Fibroblast of gingiva (primary cell): ENCODE data around the gene ATP13A3.

ENCODE experiments used
- DNase-seq: peaks from one replicate; pipeline ENCODE4 v3.0.0-alpha.2; 2011; ENCODE audit warnings: low read depth

Gene ATP13A3

DNA sequence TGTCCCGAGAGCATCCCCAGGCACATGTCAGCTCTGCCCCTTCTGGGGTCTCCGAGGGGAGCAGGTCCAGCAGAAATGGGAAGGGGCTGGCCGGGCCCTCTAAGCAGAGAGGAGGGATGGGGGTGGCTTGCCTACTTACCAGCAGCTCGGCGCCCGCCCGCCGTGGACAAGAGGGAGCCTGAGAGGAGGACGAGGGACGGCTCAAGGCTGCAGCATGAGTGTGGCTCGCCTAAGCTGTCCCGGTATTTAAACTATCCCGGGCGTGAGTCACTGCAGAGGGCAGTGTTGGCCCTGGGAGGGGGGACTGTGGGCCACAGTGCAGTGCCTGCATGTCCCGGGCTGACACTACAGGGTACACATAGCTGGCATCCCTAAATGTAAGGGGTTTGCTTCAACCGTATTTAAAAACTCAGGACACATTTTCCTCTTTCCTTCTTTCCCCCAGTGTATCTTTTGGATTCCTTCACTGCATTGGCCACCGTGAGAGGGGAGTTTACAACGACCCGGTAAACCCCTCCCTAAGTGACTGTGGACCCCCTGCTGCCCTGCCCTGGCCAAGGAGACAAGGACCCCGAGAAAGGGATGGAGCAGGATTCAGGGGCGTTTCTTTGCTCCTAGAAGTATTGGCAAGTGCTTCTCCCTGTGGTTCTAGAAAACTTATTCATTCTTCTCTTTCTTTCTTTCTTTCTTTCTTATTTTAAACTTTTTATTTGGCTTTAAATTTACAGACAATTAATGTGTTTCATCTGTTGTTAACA is 117.1 kb downstream of the ATP13A3 start, which contains the start of gene LRRC15:
Gene LRRC15, minus strand, starts transcription at position 222 of the 758 bp plus-strand sequence. CDS start 8,700 bp downstream, outside the sequence.
- DNase-seq, result peak; percentile 33

DNA sequence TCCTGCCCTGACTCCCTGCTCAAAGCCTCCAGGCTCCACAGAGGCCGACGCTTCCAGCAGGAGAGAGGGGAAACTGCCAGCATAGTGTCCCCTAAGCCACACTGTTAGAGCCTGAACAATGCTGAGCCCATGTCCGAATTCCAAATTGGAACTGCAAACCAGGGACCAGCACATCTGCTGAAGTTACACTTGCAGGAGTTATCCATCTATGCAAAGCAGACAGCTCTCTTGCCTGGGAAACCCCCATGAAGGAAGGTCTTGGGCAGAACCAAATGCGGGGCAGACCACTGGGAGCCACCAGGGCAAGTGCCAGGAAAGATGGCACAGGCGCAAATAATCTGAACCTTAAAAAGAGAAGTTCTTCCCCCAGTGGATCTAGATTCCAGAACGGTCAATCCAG is 117.9 kb downstream of the ATP13A3 start:
- no peak for DNase-seq

DNA sequence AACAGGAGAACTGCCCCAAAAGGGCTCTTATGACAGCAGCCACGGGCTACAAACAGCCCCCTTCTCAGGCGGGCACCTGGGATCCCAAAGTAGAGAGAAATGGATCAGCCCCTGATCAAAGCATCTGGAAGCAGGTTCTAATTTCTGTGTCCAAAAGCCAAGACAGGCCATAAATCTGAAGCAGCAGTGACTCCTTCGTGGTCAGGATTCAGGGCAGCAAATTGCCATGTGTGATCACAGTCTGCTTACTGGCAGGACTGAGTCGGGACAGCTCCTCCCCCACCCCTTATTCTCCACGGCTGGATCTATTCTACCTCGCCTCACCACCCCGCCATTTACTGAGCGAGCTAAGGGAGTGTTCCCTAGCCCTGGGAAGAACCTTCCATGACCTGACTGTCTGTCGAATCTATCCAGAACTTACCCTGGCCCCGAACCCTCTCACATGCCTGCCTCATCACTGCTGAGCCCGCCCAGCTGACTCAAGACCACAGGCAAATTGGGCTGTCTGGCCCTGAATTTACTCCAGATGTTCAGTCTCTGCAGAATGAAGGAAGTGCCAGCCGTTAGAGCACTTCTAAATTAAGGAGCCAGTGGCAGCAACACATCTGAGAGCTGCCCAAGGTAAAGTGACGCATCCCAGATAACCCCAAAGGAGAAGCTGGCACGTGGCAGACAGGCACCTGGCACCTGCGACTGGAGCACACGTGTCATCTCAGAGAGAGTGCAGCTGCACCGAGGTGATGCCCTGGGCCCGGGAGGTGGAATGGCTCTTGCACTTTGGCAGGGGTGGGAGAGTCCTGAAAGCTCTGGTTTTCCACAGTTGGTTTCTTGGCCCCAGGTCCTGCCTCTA is 118.6 kb downstream of the ATP13A3 start:
- peak; percentile 71 for DNase-seq

DNA sequence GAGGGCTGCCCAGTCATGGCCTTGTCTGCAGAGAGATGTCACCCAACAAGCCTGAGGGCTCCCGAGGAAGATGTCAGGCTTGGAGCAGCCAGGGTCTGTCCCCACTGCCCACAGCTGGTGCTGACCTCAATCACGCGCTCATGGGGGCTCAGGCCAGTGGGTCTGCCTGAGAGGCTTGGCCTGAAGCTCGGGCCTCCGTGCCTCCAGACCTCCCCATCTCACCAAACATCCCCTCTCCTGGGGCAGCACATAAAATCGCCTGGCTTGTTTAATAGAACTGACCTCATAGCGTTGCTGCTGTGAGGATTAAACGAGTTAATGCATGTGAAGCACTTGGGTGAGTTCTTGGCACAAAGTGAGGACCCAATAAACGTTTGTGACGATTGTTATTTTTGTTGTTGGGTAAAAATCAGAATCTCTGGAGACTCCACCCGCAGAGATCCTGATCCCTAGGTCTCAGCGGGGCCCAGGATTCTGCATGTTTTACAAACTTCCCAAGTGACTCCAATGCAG is 120.8 kb downstream of the ATP13A3 start:
- DNase-seq, result no peak

DNA sequence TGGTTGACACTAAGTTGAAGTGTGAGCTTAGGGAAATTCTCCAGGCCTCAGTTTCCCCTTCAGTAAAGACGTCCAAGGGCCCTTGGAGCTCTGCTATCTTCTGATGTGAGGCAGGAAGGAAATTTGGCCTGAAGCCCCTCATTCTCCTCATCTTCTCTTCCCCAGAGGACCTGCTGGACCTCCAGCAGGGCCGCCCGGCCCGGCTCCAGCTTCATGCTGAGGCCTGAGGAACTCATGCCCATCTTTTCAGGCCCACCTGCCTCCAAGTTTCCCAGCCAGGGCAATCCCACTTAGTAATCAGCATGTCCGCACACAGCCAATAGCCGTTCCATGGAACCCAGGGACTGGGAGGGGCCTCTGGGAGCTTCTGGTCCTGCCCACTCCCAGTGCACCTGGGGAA is 121.3 kb downstream of the ATP13A3 start:
- DNase-seq, result no peak

DNA sequence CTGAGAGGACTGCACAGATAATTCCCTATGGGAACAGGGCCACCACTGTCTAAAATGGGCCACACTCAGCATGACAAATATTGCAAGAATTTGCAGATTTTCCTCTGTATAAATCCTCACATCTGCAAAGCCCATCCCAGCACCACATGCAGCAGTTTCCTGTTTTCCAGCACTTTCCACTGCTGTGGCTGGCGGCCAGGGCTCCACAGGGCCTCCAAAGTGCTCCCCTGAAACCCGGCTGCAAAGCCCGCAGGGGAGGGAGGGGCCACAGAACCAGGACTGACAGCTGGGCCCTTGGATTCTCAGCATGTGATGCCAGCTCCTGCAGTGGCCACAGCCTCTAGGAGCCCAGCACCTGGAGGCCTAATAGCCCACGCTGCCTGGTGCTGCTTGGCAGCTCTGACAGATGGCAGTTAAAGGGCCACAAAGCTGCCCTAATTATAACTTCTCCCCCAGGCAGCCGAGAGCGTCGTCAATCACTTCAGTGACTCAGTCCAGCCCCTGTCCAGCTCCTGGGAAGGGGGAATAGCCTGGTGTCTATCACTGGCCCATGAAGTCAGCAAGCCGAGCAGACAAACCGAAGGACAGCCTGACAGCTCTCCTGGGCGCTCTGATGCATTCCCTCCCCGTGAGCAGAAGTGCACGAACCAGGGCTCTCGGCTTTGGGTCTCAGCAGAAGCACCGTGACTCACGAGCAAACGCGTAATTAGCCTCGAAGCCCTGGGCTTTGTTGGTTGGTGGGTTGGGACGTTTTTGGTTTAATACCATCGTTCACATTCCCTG is 122.0 kb downstream of the ATP13A3 start:
- peak; percentile 23 for DNase-seq

DNA sequence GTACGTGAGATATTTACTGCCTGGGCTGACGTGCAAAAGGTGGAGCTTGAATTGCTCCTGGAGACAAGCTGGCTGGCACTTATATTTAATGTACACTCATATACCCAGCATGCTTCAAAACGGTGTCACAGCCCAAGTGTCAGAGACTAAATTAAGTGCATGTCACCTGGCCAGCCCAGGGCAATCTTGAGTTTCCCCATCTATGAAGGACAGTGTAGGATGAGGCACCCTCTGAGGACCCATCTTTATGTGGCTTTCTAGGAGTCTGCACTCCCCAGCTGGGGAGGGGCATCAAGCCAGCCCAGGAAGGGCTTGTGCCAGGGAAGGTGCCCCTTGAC is 122.5 kb downstream of the ATP13A3 start:
- DNase-seq, result no peak

DNA sequence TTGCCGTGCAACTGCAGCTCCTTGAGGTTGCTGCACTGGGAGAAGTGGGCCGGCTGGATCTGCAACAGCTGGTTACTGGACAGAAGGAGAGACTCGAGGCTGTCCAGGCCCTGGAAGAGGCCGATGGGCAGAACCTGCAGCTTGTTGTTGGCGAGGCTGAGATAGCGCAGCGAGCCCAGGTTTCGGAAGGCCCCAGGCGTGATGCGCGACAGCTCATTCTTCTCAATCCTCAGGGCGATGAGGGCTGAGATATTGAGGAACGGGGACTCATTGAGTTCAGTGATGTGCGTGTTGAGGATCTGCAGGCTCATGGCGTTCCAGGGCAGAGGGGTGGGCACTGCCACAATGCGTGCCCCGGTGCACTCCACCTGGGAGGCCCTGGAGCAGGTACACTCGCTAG is 126.2 kb downstream of the ATP13A3 start:
- DNase-seq, result no peak

DNA sequence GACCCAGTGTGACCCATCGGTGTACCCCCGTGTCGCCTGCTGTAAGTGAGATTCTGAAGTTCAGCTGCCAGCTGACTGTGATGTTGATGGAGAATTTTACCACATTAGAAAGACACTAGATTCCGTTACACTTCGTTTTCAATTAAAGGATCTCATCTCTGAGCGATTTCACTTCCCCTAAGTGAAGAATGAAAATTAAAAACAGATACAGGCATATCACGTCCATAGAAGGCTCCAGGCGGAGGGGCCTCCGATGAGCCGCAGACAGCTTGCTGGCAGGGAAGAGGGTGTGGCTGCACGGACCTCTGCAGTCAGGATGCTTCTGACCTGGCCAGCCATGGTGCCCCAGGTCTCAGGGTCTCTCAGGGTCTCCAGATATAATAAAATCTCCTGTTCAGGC is 129.1 kb downstream of the ATP13A3 start:
- DNase-seq, result no peak

DNA sequence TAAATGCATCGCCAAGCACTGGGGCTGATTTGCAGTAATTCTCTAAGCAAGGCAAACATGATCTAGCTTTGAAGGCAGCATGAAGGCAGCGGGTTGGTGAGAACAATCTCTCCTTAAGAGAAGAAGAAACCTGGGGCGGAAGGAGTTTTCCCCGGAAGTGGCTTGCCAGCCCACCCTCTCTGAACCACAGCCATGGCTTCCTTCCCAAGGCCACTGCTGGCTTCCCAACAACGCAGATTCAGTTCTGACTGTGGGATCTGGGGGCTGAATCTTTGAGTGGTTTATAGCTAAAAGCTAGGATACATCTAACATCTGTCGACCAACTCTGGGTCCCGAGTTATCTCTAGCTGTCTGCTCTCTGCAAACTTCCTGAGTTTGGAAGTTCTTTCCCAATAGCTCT is 131.4 kb downstream of the ATP13A3 start:
- no peak for DNase-seq

DNA sequence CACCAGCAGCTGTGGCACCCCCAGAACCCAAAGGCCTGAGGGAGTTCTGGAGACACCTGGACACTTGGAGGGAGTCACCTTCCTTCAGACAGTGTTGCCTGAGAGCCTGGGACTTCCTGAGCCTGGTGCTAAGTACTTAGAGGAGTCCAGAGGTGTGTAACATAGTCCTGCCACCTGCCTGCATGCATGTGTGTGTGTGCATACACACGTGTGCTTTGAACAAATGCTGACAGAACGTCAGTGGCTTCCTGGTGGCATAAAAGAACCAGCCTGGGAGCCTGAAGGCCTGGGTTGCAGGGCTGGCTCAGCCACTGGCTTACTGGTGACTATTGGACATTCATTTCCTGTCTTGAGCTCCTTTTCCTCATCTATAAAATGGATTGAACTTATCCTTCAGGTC is 132.5 kb downstream of the ATP13A3 start:
- no peak for DNase-seq
